Suprapubic skin (tissue), 4 donors: Measurements from ENCODE around the gene CHN2.

Experiments
- EP300 ChIP-seq: sonication (generic); formaldehyde crosslinking; IDR thresholded peaks from one replicate; pipeline ENCODE4 v1.6.1; 2017; ENCODE audit warnings: antibody characterized with exemption
- POLR2AphosphoS5 ChIP-seq, 3 donors: sonication (generic); formaldehyde crosslinking; IDR thresholded peaks; one replicate each; pipeline ENCODE4 v1.6.1; 2017; ENCODE audit warnings: antibody characterized with exemption in 3 of 3
- TF ChIP-seq, protein P1 (sequence below), 2 donors: fragments of 200-600 bp in 1 of 2; fragments of 450-650 bp in 1 of 2; sonication (generic) in 1 of 2; IDR thresholded peaks; one replicate each; pipeline ENCODE4 v1.5.1; 2016 to 2019; ENCODE audit warnings: antibody characterized with exemption in 2 of 2, mild to moderate bottlenecking in 1 of 2, moderate library complexity in 1 of 2

DNA sequence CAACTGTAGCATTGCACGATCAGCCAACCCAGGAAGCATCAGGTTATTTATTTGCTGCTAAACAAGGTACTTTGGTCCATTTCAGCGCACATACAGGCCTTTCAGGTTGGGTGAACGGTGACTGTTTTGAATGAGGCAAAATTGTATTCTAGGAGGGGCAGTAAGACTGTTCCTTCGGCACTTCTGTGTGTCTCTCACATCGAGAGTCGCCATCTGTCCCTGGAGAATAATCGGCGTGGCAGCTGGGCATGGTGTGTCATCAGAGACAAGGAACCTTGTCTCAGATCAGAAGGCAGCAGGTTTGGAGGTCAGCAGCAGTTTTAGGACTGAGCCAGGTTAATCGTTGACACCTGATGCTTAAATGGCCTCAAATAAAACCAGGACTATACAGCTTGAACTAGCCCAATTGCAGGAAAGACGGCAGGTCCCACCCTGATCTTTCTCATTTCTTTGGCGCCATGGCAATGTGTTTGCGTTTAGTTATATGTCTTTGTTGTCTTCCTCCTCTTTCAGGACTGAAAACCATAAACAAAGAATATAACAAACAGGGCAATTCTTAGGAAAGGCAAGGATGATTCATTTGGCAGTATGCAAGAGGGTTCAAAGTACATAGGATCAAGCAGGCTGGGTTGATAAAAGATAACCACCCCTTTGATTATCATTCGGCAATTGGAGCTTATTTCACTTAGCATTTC, 277.0 kb downstream of the CHN2 start:
- TF ChIP-seq, protein P1, sequence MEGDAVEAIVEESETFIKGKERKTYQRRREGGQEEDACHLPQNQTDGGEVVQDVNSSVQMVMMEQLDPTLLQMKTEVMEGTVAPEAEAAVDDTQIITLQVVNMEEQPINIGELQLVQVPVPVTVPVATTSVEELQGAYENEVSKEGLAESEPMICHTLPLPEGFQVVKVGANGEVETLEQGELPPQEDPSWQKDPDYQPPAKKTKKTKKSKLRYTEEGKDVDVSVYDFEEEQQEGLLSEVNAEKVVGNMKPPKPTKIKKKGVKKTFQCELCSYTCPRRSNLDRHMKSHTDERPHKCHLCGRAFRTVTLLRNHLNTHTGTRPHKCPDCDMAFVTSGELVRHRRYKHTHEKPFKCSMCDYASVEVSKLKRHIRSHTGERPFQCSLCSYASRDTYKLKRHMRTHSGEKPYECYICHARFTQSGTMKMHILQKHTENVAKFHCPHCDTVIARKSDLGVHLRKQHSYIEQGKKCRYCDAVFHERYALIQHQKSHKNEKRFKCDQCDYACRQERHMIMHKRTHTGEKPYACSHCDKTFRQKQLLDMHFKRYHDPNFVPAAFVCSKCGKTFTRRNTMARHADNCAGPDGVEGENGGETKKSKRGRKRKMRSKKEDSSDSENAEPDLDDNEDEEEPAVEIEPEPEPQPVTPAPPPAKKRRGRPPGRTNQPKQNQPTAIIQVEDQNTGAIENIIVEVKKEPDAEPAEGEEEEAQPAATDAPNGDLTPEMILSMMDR (IDR thresholded peaks at IDR 0.05): no peak
- TF ChIP-seq EP300: no peak
- TF ChIP-seq POLR2AphosphoS5 (IDR thresholded peaks at IDR 0.05): no peak
